ENCODE measurements around the gene IQCE.

Gene IQCE

DNA sequence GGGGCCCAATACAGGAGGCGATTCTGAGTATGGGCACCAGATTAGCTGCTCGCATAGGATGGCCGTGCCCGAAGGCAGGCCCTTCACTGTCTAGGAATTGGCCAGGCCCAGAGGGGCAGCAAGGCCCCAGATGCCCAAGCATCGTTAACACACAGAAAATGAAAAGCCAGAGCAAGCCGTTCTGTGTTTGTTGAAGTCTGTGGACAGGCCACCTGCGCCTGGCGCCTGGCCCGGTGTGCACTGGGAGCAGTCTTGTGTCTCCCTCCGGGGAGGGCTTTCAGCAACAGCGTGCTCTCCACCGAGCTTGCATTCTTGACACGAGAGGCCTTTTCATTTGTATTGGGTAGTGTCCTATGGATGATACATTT is 38.5 kb downstream of the IQCE start:
- no peak overlapping the region for H4K12ac ChIP-seq (ENCODE audit: low read depth, low read length)
- no peaks in the 10 kb centered on the region for H3K27me3 ChIP-seq (ENCODE audit: insufficient read depth, low read length)
- H2BK12ac ChIP-seq (ENCODE audit: low read length): no peak overlapping the region
- H3K4ac ChIP-seq (ENCODE audit: low read depth, low read length): no peak overlapping the region
- no peak overlapping the region for H4K91ac ChIP-seq (ENCODE audit: low read depth, low read length)
- no peaks in the 10 kb centered on the region for H3K9me3 ChIP-seq (ENCODE audit: insufficient read depth, low read depth, low read length)
- no peak overlapping the region for H2BK5ac ChIP-seq (ENCODE audit: low read depth, low read length, poor library complexity)
- no peak overlapping the region for H3K14ac ChIP-seq (ENCODE audit: low read length)
- H3K36me3 ChIP-seq (ENCODE audit: control insufficient read depth in 1 of 2, insufficient read depth in 2 of 2, low read length in 2 of 2): peaks cover 48 to 65% of the 10 kb centered on the region in 2 experiments
- no peak overlapping the region for H4K8ac ChIP-seq (ENCODE audit: low read depth, low read length)
- H3K9ac ChIP-seq (ENCODE audit: low read length): no peak overlapping the region
- H3K18ac ChIP-seq (ENCODE audit: low read length): no peak overlapping the region
- H3K79me1 ChIP-seq (ENCODE audit: low read length): no peaks in the 10 kb centered on the region
- H3K79me2 ChIP-seq (ENCODE audit: control insufficient read depth, insufficient read depth, low read length, poor library complexity): no peaks in the 10 kb centered on the region
- no CpG with 5 or more reads among the region's 13 CpGs for WGBS (ENCODE audit: extremely low coverage, insufficient coverage, insufficient read length)
- H3K23ac ChIP-seq (ENCODE audit: low read length): no peak overlapping the region
- H3K4me3 ChIP-seq (ENCODE audit: low read depth, low read length): no peak overlapping the region
- no peak overlapping the region for H3K27ac ChIP-seq (ENCODE audit: low read depth, low read length)
- no peak overlapping the region for H3K4me2 ChIP-seq (ENCODE audit: low read length)
- H3K4me1 ChIP-seq (ENCODE audit: control insufficient read depth in 1 of 2, insufficient read depth in 2 of 2, low read length in 2 of 2): no peaks in the 10 kb centered on the region
- no peak overlapping the region for H2BK120ac ChIP-seq (ENCODE audit: insufficient read depth, low read length, poor library complexity)
- H2AK5ac ChIP-seq (ENCODE audit: low read length): no peak overlapping the region
- DNase-seq: no peak
- no peak overlapping the region for H2AFZ ChIP-seq (ENCODE audit: insufficient read depth, low read length, poor library complexity)

DNA sequence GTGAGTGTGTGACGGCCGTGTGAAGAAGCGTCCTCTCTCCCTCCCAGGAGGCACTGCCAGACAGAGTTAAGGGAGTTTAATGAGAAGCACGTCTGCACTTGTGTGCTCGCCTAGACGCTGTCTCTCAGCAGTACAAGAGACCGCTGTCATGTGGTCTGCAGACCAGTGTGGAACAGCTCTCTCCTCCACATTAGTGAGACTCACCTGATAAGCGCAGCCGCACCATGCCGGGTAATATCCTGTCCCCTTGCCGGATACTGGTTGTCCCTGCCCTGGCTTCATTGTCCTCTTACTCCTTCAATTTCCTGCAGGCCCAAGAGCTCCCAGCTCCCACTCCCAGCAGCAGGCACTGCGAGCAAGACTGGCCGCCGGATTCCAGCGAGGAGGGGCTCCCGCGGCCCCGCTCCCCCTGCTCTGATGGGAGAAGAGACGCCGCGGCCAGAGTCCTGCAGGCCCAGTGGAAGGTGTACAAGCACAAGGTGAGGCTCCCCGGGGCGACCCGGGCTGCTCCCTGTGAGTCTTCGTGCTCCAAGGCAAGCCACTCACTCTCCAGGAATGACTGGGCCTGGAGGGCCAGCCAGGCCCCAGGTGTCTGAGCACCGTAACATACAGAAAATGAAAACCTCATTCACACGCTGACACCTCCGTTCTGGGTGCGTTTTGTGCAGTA is 39.5 kb downstream of the IQCE start:
- no peak overlapping the region for H2BK120ac ChIP-seq (ENCODE audit: insufficient read depth, low read length, poor library complexity)
- H3K18ac ChIP-seq (ENCODE audit: low read length): no peak overlapping the region
- H3K14ac ChIP-seq (ENCODE audit: low read length): no peak overlapping the region
- no peaks in the 10 kb centered on the region for H3K79me2 ChIP-seq (ENCODE audit: control insufficient read depth, insufficient read depth, low read length, poor library complexity)
- peak overlapping the region; percentile 18 for H4K8ac ChIP-seq (ENCODE audit: low read depth, low read length)
- no peaks in the 10 kb centered on the region for H3K79me1 ChIP-seq (ENCODE audit: low read length)
- H4K91ac ChIP-seq (ENCODE audit: low read depth, low read length): no peak overlapping the region
- H4K12ac ChIP-seq (ENCODE audit: low read depth, low read length): no peak overlapping the region
- H3K4me3 ChIP-seq (ENCODE audit: low read depth, low read length): no peak overlapping the region
- H3K4ac ChIP-seq (ENCODE audit: low read depth, low read length): no peak overlapping the region
- no peak overlapping the region for H2AFZ ChIP-seq (ENCODE audit: insufficient read depth, low read length, poor library complexity)
- H3K36me3 ChIP-seq (ENCODE audit: control insufficient read depth in 1 of 2, insufficient read depth in 2 of 2, low read length in 2 of 2): peaks cover 38 to 59% of the 10 kb centered on the region in 2 experiments
- no peak overlapping the region for H3K27ac ChIP-seq (ENCODE audit: low read depth, low read length)
- no peaks in the 10 kb centered on the region for H3K4me1 ChIP-seq (ENCODE audit: control insufficient read depth in 1 of 2, insufficient read depth in 2 of 2, low read length in 2 of 2)
- H3K9ac ChIP-seq (ENCODE audit: low read length): no peak overlapping the region
- no peaks in the 10 kb centered on the region for H3K27me3 ChIP-seq (ENCODE audit: insufficient read depth, low read length)
- H2BK5ac ChIP-seq (ENCODE audit: low read depth, low read length, poor library complexity): no peak overlapping the region
- H3K9me3 ChIP-seq (ENCODE audit: insufficient read depth, low read depth, low read length): no peaks in the 10 kb centered on the region
- DNase-seq: peak; percentile 63 to 67
- H2AK5ac ChIP-seq (ENCODE audit: low read length): no peak overlapping the region
- no peak overlapping the region for H3K23ac ChIP-seq (ENCODE audit: low read length)
- WGBS (ENCODE audit: extremely low coverage, insufficient coverage, insufficient read length): no CpG with 5 or more reads among the region's 29 CpGs
- H3K4me2 ChIP-seq (ENCODE audit: low read length): no peak overlapping the region
- no peak overlapping the region for H2BK12ac ChIP-seq (ENCODE audit: low read length)

DNA sequence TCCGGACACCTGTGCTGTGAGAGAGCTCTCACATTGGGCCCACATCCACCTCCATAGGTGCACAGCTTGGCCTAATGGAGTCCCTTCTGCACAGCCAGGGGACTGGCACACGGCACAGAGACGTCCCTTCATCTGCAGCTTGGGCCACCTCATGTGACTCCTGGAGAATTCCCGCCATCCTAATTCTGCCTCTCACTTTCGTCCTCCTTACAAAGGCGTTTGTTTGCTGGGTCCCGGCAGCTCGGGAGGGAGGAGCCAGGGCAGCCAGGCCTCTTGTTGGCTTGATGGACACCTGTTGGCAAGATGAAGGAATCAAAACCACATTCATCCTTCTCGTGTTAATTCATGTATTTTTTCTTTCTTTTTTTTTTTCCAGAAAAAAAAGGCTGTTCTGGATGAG is 42.3 kb downstream of the IQCE start:
- Histone ChIP-seq H3K4me1 (ENCODE audit: control insufficient read depth in 1 of 2, insufficient read depth in 2 of 2, low read length in 2 of 2) (no peaks in the 10 kb centered on the region), H3K36me3 (ENCODE audit: control insufficient read depth in 1 of 2, insufficient read depth in 2 of 2, low read length in 2 of 2) (peaks cover 27 to 42% of the 10 kb centered on the region in 2 experiments), H3K4me2 (ENCODE audit: low read length) (no peak overlapping the region), H2BK120ac (ENCODE audit: insufficient read depth, low read length, poor library complexity) (no peak overlapping the region), H3K27ac (ENCODE audit: low read depth, low read length) (no peak overlapping the region), H3K9ac (ENCODE audit: low read length) (no peak overlapping the region), H4K8ac (ENCODE audit: low read depth, low read length) (no peak overlapping the region), H4K91ac (ENCODE audit: low read depth, low read length) (no peak overlapping the region), H3K4me3 (ENCODE audit: low read depth, low read length) (no peak overlapping the region), H3K18ac (ENCODE audit: low read length) (no peak overlapping the region), H3K79me2 (ENCODE audit: control insufficient read depth, insufficient read depth, low read length, poor library complexity) (no peaks in the 10 kb centered on the region), H2BK12ac (ENCODE audit: low read length) (no peak overlapping the region), H3K23ac (ENCODE audit: low read length) (no peak overlapping the region), H3K4ac (ENCODE audit: low read depth, low read length) (no peak overlapping the region), H3K14ac (ENCODE audit: low read length) (no peak overlapping the region), H4K12ac (ENCODE audit: low read depth, low read length) (no peak overlapping the region), H3K79me1 (ENCODE audit: low read length) (no peaks in the 10 kb centered on the region), H3K9me3 (ENCODE audit: insufficient read depth, low read depth, low read length) (no peaks in the 10 kb centered on the region), H3K27me3 (ENCODE audit: insufficient read depth, low read length) (no peaks in the 10 kb centered on the region), H2AFZ (ENCODE audit: insufficient read depth, low read length, poor library complexity) (no peak overlapping the region), H2AK5ac (ENCODE audit: low read length) (no peak overlapping the region), H2BK5ac (ENCODE audit: low read depth, low read length, poor library complexity) (no peak overlapping the region)
- WGBS (ENCODE audit: extremely low coverage, insufficient coverage, insufficient read length): no CpG with 5 or more reads among the region's 9 CpGs
- no peak for DNase-seq

GRCh38 chr7:2601907-2602306 is 43.1 kb downstream of the IQCE start:
- Histone ChIP-seq H3K27me3 (ENCODE audit: insufficient read depth, low read length) (no peaks in the 10 kb centered on the region), H4K91ac (ENCODE audit: low read depth, low read length) (no peak overlapping the region), H2BK5ac (ENCODE audit: low read depth, low read length, poor library complexity) (no peak overlapping the region), H3K4me2 (ENCODE audit: low read length) (no peak overlapping the region), H3K18ac (ENCODE audit: low read length) (no peak overlapping the region), H3K9ac (ENCODE audit: low read length) (no peak overlapping the region), H2AK5ac (ENCODE audit: low read length) (no peak overlapping the region), H2BK120ac (ENCODE audit: insufficient read depth, low read length, poor library complexity) (no peak overlapping the region), H3K9me3 (ENCODE audit: insufficient read depth, low read depth, low read length) (no peaks in the 10 kb centered on the region), H3K79me1 (ENCODE audit: low read length) (no peaks in the 10 kb centered on the region), H4K8ac (ENCODE audit: low read depth, low read length) (no peak overlapping the region), H3K79me2 (ENCODE audit: control insufficient read depth, insufficient read depth, low read length, poor library complexity) (no peaks in the 10 kb centered on the region), H3K23ac (ENCODE audit: low read length) (no peak overlapping the region), H4K12ac (ENCODE audit: low read depth, low read length) (no peak overlapping the region), H3K4ac (ENCODE audit: low read depth, low read length) (no peak overlapping the region), H2BK12ac (ENCODE audit: low read length) (no peak overlapping the region), H3K14ac (ENCODE audit: low read length) (no peak overlapping the region), H3K27ac (ENCODE audit: low read depth, low read length) (no peak overlapping the region), H3K4me1 (ENCODE audit: control insufficient read depth in 1 of 2, insufficient read depth in 2 of 2, low read length in 2 of 2) (peaks cover 2 to 4% of the 10 kb centered on the region in 2 experiments), H3K36me3 (ENCODE audit: control insufficient read depth in 1 of 2, insufficient read depth in 2 of 2, low read length in 2 of 2) (peaks cover 27 to 42% of the 10 kb centered on the region in 2 experiments), H3K4me3 (ENCODE audit: low read depth, low read length) (no peak overlapping the region), H2AFZ (ENCODE audit: insufficient read depth, low read length, poor library complexity) (no peak overlapping the region)
- 100% methylated on average over 1 of the region's 11 CpGs for WGBS (ENCODE audit: extremely low coverage, insufficient coverage, insufficient read length)
- DNase-seq: no peak
